Endothelial cell (in vitro differentiated cells): ENCODE data around the gene STX8. TPM values are rescaled to one million over a fixed set of nuclear protein-coding genes. Genes with fewer than 3 reads are reported as not detected.

ENCODE experiments used
- DNase-seq: peaks from one replicate; pipeline ENCODE4 v3.0.0; 2021; ENCODE audit warnings: low spot score
- H3K27ac Mint-ChIP-seq: one replicate; pipeline ENCODE4 v1.8.0; 2021; ENCODE audit warnings: mixed read lengths, inconsistent platforms; ENCODE audit not compliant: unreplicated experiment
- H3K27me3 Mint-ChIP-seq: one replicate; pipeline ENCODE4 v1.8.0; 2021; ENCODE audit warnings: mild to moderate bottlenecking, moderate library complexity, mixed read lengths, inconsistent platforms; ENCODE audit not compliant: unreplicated experiment
- H3K36me3 Mint-ChIP-seq: one replicate; pipeline ENCODE4 v1.8.0; 2021; ENCODE audit warnings: mild to moderate bottlenecking, low read depth, mixed read lengths, inconsistent platforms; ENCODE audit not compliant: unreplicated experiment
- H3K4me1 Mint-ChIP-seq: one replicate; pipeline ENCODE4 v1.8.0; 2021; ENCODE audit warnings: mild to moderate bottlenecking, mixed read lengths, inconsistent platforms; ENCODE audit not compliant: unreplicated experiment
- H3K4me3 Mint-ChIP-seq: one replicate; pipeline ENCODE4 v1.8.0; 2021; ENCODE audit warnings: mild to moderate bottlenecking, mixed read lengths, inconsistent platforms; ENCODE audit not compliant: unreplicated experiment
- H3K9me3 Mint-ChIP-seq: one replicate; pipeline ENCODE4 v1.8.0; 2021; ENCODE audit warnings: mixed read lengths, inconsistent platforms; ENCODE audit not compliant: unreplicated experiment
- CTCF ChIP-seq: fragments of 200-600 bp; sonication (generic); IDR thresholded peaks from one replicate; pipeline ENCODE4 v1.5.0; 2021; ENCODE audit warnings: antibody characterized with exemption; ENCODE audit not compliant: unreplicated experiment
- total RNA-seq: library from RNA; stranded (reverse); fragmentation: NEBNext Ultra II Directional; extraction: Animal tissue kit (Norgen Biotek cat#: 25700); gene quantifications from one replicate; pipeline ENCODE4 v1.2.1, GENCODE V29; 2021; ENCODE audit not compliant: unreplicated experiment

The STX8 gene
- total RNA-seq, 1 donor from 2014 or later = 49.2 TPM

GRCh38 chr17:9237053-9237410 is 338.6 kb downstream of the STX8 start:
- Mint-ChIP-seq H3K9me3 (no peaks in the 10 kb centered on the region), H3K36me3 (no peaks in the 10 kb centered on the region), H3K27me3 (peaks cover 16% of the 10 kb centered on the region), H3K4me3 (no peak overlapping the region), H3K27ac (no peak overlapping the region), H3K4me1 (peaks cover 10% of the 10 kb centered on the region)
- no peak for DNase-seq
- no peak for TF ChIP-seq CTCF

- no peak for DNase-seq
- H3K27me3 Mint-ChIP-seq = peaks cover 15% of the 10 kb centered on the region
- peaks cover 10% of the 10 kb centered on the region for H3K4me1 Mint-ChIP-seq
- no peaks in the 10 kb centered on the region for H3K36me3 Mint-ChIP-seq
- no peak overlapping the region for H3K4me3 Mint-ChIP-seq
- no peak overlapping the region for H3K27ac Mint-ChIP-seq
- no peaks in the 10 kb centered on the region for H3K9me3 Mint-ChIP-seq
- TF ChIP-seq CTCF = no peak
These were observed 339.2 kb downstream of the STX8 start for GRCh38 chr17:9236286-9237052.

GRCh38 chr17:9235346-9235745 is 340.3 kb downstream of the STX8 start:
- TF ChIP-seq CTCF = no peak
- H3K4me1 Mint-ChIP-seq = peaks cover 15% of the 10 kb centered on the region
- no peak for DNase-seq
- H3K9me3 Mint-ChIP-seq = no peaks in the 10 kb centered on the region
- no peak overlapping the region for H3K27ac Mint-ChIP-seq
- peaks cover 13% of the 10 kb centered on the region for H3K27me3 Mint-ChIP-seq
- H3K4me3 Mint-ChIP-seq = no peak overlapping the region
- no peaks in the 10 kb centered on the region for H3K36me3 Mint-ChIP-seq

- no peak for TF ChIP-seq CTCF
- Mint-ChIP-seq H3K27me3 (peaks cover 20% of the 10 kb centered on the region), H3K27ac (no peak overlapping the region), H3K4me3 (no peak overlapping the region), H3K4me1 (peaks cover 20% of the 10 kb centered on the region), H3K9me3 (no peaks in the 10 kb centered on the region), H3K36me3 (no peaks in the 10 kb centered on the region)
- DNase-seq = no peak
These were observed 341.2 kb downstream of the STX8 start for GRCh38 chr17:9234389-9234945.

GRCh38 chr17:9233761-9234160 is 341.9 kb downstream of the STX8 start:
- DNase-seq = no peak
- no peak for TF ChIP-seq CTCF
- Mint-ChIP-seq H3K4me3 (no peak overlapping the region), H3K27me3 (peaks cover 22% of the 10 kb centered on the region), H3K4me1 (peaks cover 17% of the 10 kb centered on the region), H3K27ac (no peak overlapping the region), H3K9me3 (no peaks in the 10 kb centered on the region), H3K36me3 (no peaks in the 10 kb centered on the region)
